Adipocyte (in vitro differentiated cells): ENCODE measurements around the gene SNTG2.
A peak's percentile ranks its signal among the peaks of the same experiment; 100 is the strongest.

ENCODE experiments used
- DNase-seq: peaks from one replicate; pipeline ENCODE4 v3.0.0-alpha.2; 2015; ENCODE audit warnings: low read depth
- H3K27me3 ChIP-seq: replicated peaks from 2 replicates; pipeline ENCODE4 v1.7.0; 2013; ENCODE audit warnings: mild to moderate bottlenecking, low read length, moderate library complexity; ENCODE audit not compliant: control insufficient read depth, insufficient read depth
- H3K36me3 ChIP-seq: 2 replicates; pipeline ENCODE4 v1.7.0; 2013; ENCODE audit warnings: low read length, mild to moderate bottlenecking, moderate library complexity; ENCODE audit not compliant: control insufficient read depth, insufficient read depth, severe bottlenecking
- H3K4me1 ChIP-seq: 2 replicates; pipeline ENCODE4 v1.7.0; 2013; ENCODE audit warnings: mild to moderate bottlenecking, low read length, moderate library complexity; ENCODE audit not compliant: control insufficient read depth, insufficient read depth
- H3K4me3 ChIP-seq: 2 replicates; pipeline ENCODE4 v1.7.0; 2013; ENCODE audit warnings: mild to moderate bottlenecking, low read length, moderate library complexity
- H3K9ac ChIP-seq: 2 replicates; pipeline ENCODE4 v1.7.0; 2013; ENCODE audit warnings: mild to moderate bottlenecking, low read length, moderate library complexity
- H3K9me3 ChIP-seq: 2 replicates; pipeline ENCODE4 v1.7.0; 2013; ENCODE audit warnings: mild to moderate bottlenecking, low read length, moderate library complexity; ENCODE audit not compliant: control insufficient read depth

SNTG2 gene

DNA sequence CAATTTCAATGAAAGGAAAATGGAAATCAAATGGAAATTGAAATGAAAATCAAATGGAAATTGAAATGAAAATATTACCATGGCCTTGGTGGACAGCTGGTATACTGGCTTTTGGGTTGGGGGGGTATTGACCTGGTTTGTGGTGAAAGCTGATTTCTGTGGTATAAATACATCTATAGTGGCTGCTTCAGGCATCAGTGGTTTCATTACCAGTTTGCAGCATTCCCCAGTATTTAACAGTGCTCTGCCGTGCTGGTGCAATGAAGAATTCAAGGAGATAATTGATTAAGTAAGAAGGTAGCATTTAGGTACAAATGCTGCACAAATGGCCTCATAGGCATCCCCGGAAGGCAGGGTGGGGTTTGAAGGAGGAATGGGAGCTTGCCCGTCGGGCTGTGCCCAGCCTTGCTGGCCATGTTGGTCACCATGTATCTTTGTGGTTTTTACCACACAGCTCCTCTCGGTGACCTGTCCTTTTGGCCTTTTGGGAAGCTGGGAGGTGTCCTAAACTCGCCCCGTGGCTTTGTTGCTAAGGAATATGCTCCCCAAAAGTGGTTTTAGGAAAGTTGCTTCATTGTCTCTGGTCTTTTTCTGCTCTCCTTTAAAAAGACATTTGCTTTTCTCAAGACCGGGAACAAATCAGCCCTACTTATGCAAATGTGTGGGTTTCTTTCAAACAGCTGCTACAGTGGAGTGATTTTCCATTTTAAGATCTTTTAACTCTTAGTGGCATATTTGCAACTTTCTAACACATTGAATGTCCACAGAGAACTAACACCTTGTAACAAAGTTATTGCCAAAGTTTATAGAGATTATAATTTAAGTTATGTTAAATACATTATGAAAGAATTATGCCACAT, 28.6 kb downstream of the SNTG2 start:
- H3K9ac ChIP-seq, result no peak overlapping the region
- H3K27me3 ChIP-seq, result peaks cover 15% of the 10 kb centered on the region
- H3K4me3 ChIP-seq, result no peak overlapping the region
- DNase-seq, result no peak
- no peaks in the 10 kb centered on the region for H3K9me3 ChIP-seq
- H3K36me3 ChIP-seq, result no peaks in the 10 kb centered on the region
- no peaks in the 10 kb centered on the region for H3K4me1 ChIP-seq

DNA sequence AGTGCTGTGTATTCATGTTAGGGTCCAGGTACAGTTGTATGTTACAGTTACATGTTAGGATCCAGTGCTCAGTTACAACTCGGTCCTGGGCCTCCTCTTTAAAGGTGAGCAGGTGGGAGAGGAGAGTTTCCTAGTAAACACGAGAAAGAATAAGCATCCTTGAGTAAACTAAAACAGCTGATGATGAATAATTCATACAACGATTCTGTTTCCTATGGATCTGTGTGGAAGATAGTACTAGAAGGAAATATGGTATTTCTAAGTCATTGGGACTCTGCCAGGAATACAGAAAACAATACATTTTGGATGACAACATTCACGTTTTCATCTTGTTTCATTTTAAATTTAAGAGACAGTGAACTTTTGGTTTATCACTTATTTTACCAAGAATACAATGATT, 29.5 kb downstream of the SNTG2 start:
- H3K9me3 ChIP-seq, result no peaks in the 10 kb centered on the region
- H3K27me3 ChIP-seq, result peaks cover 21% of the 10 kb centered on the region
- no peaks in the 10 kb centered on the region for H3K36me3 ChIP-seq
- no peak for DNase-seq
- H3K4me3 ChIP-seq, result no peak overlapping the region
- no peaks in the 10 kb centered on the region for H3K4me1 ChIP-seq
- H3K9ac ChIP-seq, result no peak overlapping the region

DNA sequence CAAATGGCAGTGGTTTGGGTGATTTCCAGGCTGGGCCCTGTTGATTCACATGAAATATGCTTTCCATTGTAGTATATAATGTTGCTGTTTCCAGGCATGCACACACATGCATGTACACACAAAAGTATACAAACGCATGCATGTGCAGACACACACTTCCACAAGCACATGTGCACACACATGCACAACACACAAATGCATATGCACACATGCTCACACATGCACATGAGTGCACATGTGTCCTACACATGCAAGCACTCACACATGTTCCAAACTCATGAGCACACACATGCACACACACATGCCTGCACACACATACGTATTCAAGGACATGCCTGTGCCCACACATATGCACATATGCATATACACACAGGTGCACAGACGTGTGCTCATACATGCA, 30.6 kb downstream of the SNTG2 start:
- no peak overlapping the region for H3K4me3 ChIP-seq
- H3K27me3 ChIP-seq, result peaks cover 21% of the 10 kb centered on the region
- H3K36me3 ChIP-seq, result no peaks in the 10 kb centered on the region

DNA sequence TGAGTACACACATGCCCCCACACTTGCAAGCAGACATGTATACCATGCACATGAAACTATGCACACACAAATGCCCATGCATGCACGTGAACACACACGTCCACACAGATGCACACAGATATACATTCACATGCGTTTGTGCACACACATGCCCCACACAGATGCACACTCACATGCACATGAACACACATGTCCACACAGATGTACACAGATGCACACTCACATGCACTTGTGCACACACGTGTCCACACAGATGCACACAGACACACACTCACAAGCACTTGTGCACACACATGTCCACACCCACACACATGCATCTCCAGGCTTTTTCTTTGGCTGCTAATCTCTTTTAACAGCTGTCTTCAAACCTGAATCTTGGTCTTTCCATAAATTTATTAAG, 31.1 kb downstream of the SNTG2 start:
- no peak for DNase-seq
- H3K27me3 ChIP-seq, result peaks cover 21% of the 10 kb centered on the region

More for the DNA sequence above, 30.6 kb downstream of the SNTG2 start:
- DNase-seq, result no peak
- Histone ChIP-seq H3K9me3 (no peaks in the 10 kb centered on the region), H3K9ac (no peak overlapping the region), H3K4me1 (no peaks in the 10 kb centered on the region)

DNA sequence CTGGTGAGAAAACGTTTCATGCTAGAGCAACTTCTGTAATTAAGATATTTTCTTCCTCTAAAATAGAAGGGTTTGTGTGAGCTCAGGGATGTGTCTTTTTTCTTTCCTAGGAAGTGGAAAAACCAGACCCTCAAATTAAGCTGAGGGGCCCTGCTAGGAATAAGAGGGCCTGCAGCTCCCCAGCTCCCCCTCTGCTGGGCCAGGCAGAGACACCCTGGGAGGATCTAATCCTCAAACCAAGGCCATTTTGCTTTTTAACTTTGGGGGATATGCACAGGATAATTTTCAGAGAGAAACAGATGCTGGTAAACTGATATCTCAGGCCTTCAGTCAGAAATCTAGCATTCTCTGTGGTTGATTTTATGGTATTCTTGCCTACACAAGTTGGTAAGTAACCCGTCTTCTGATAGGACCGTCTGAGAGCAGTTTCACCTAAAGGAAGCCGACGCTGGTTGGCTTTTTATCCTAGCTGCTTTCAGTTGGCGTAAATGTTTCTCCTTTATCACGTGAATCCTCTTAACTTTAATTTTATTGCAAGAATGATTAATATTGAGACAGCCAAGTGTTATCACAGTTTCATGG, 34.8 kb downstream of the SNTG2 start:
- no peak overlapping the region for H3K4me3 ChIP-seq
- DNase-seq, result no peak

More for the DNA sequence above, 31.1 kb downstream of the SNTG2 start:
- no peak overlapping the region for H3K4me3 ChIP-seq
- H3K36me3 ChIP-seq, result no peaks in the 10 kb centered on the region
- no peaks in the 10 kb centered on the region for H3K4me1 ChIP-seq
- H3K9me3 ChIP-seq, result no peaks in the 10 kb centered on the region
- no peak overlapping the region for H3K9ac ChIP-seq

DNA sequence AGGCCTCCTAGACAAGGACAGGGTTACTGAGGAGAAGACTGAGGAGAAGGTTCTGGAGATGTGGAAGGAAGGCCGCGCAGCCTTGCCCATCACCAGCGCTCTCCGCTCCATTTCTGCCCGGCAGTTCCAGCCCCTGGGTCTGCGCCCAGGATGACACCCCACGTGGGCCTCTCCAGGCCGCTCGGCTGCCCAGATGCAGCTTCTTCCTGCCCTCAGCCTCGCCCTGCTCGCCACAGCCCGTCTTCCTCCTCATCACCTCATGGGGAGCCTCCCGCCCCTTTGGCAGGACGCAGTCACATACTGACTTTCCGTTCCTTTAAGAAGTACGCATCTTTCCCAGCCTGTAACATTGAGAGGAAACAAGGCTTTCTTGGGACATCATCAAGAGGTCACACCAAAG, 37.1 kb downstream of the SNTG2 start:
- Histone ChIP-seq H3K36me3 (no peaks in the 10 kb centered on the region), H3K9ac (no peak overlapping the region), H3K4me1 (no peaks in the 10 kb centered on the region), H3K27me3 (peaks cover 12% of the 10 kb centered on the region), H3K9me3 (no peaks in the 10 kb centered on the region), H3K4me3 (no peak overlapping the region)
- no peak for DNase-seq

More for the DNA sequence above, 34.8 kb downstream of the SNTG2 start:
- no peaks in the 10 kb centered on the region for H3K36me3 ChIP-seq
- no peaks in the 10 kb centered on the region for H3K4me1 ChIP-seq
- peaks cover 18% of the 10 kb centered on the region for H3K27me3 ChIP-seq
- no peaks in the 10 kb centered on the region for H3K9me3 ChIP-seq
- no peak overlapping the region for H3K9ac ChIP-seq

DNA sequence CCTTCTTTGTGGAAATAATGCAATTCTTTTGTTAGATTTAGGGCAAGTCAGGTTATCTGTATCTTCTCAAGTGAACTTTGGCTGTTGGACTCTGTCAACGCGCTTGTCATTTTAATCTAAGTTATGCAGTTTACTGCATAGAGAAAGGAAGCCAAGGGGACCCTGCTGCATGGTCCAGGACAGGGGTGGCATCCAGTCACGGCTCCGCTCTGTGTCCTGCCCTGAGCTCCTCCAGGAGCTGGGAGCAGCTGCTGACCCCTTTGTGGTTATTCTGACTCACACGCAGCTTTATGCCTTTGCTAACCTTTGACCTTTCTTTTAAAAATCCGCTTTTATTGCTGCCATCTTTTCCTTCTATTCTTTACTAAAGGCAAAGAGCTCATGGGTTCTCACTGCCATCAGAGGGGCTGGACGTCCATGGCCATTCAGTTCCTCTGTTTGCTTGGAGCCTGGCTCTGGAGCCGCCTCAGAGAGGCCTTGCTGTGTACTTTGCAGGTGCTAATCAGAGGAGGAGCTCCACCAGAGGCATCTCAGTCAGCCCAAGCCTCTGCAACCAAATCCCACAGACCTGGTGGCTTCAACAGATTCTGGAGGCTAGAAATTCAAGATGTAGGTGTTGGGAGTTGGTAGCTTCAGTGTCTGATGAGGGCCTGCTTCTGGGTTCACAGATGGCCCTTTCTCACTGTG, 39.3 kb downstream of the SNTG2 start:
- Histone ChIP-seq H3K4me1 (no peaks in the 10 kb centered on the region), H3K36me3 (no peaks in the 10 kb centered on the region), H3K27me3 (no peaks in the 10 kb centered on the region), H3K9ac (no peak overlapping the region), H3K4me3 (no peak overlapping the region), H3K9me3 (no peaks in the 10 kb centered on the region)
- no peak for DNase-seq

DNA sequence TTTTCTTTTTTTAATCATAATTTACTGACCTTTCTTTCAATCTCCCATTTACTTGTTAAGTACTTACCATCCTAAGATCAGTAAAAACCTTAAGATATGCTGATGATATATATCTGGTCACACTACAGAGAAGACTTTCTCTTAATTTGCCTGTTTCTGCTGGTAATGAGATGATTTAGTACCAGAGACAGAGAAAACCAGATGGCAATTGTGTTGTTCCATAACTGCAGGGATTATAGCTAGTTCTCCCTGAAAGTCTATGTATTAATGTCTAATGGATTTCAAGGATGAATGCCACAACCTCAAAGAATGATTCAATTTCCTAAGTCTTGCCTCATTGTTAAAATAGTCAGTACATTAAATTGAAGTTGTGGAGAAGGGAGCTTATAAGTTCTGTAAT, 40.3 kb downstream of the SNTG2 start:
- no peak for DNase-seq
- Histone ChIP-seq H3K27me3 (no peaks in the 10 kb centered on the region), H3K9me3 (no peaks in the 10 kb centered on the region), H3K9ac (no peak overlapping the region), H3K36me3 (no peaks in the 10 kb centered on the region), H3K4me1 (no peaks in the 10 kb centered on the region), H3K4me3 (no peak overlapping the region)

DNA sequence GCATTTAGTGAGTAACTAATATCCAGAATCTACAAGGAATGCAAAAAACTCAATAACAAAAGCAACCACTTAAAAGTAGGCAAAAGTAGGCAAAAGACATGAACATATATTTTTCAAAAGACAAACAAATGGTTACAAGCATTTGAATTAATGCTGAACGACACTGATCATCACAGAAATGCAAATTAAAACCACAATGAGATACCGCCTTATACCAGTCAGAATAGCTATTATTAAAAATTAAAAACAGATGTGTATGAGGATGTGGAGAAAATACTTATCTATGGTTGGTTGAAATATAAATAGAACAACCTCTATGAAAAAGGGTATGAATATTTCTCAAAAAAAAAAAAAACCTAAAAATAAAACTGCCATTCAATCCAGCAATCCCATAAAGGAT, 51.7 kb downstream of the SNTG2 start:
- H3K4me1 ChIP-seq, result no peaks in the 10 kb centered on the region
- H3K9me3 ChIP-seq, result peaks cover 4% of the 10 kb centered on the region
- DNase-seq, result no peak
- no peaks in the 10 kb centered on the region for H3K27me3 ChIP-seq
- no peak overlapping the region for H3K9ac ChIP-seq
- H3K4me3 ChIP-seq, result no peak overlapping the region
- H3K36me3 ChIP-seq, result no peaks in the 10 kb centered on the region

DNA sequence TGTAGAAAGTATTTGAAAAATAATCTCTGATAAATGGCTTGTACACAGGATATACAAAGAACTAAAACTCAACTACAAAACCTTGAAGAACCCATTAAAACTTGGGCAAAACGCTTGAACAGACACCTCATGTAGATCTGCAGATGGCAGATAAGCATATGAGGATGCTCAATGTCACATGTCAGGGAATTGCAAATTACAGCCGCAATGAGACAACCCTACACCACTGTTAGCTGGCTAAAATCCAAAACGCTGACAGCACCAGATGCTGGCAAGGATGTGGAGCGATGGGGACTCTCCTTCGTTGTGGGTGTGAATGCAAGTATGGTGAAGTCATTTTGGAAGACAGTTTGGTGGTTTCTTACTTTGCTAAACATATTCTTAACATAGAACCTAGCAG, 53.7 kb downstream of the SNTG2 start:
- DNase-seq, result no peak
- H3K4me3 ChIP-seq, result no peak overlapping the region
- no peak overlapping the region for H3K9ac ChIP-seq
- H3K9me3 ChIP-seq, result no peaks in the 10 kb centered on the region
- no peaks in the 10 kb centered on the region for H3K27me3 ChIP-seq
- H3K36me3 ChIP-seq, result no peaks in the 10 kb centered on the region
- H3K4me1 ChIP-seq, result no peaks in the 10 kb centered on the region

DNA sequence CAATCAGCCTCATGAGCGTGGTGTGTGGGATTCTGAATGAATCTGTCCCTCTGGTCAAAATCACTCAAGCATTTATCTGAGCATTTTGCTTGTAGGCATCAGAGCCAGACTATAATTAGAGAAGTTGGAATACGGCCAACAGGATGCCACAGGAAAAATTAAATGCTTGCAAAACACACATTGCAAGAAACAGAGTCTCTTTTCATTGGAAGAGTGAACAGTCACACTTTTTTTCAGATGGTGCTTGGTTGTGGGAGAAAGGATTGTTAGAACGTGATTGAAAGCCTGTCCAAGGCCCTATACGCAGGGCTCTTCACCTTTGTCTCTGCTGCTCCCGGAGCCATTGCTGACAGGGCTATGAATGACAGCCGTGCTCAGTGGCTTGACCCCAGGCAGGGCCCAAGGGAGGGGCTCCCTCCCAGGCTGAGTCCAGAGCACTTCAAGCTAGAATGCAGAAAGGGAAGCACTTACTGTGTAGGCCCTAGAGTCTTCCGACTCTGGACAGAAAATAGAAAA, 59.8 kb downstream of the SNTG2 start:
- H3K9ac ChIP-seq, result no peak overlapping the region
- no peaks in the 10 kb centered on the region for H3K36me3 ChIP-seq
- peak; percentile 50 for DNase-seq
- H3K9me3 ChIP-seq, result no peaks in the 10 kb centered on the region
- H3K4me1 ChIP-seq, result no peaks in the 10 kb centered on the region
- peaks cover 8% of the 10 kb centered on the region for H3K27me3 ChIP-seq
- no peak overlapping the region for H3K4me3 ChIP-seq
